ENCODE data around the gene RAB18. TPM values are rescaled to one million over a fixed set of nuclear protein-coding genes. Genes with fewer than 3 reads are reported as not detected.
"Not testable (repeated sequence)": the region's sequence is repeated elsewhere in the genome, so short reads cannot be mapped to it uniquely, and the experiment has no call there.

The RAB18 gene
- total and polyA plus RNA-seq, 8 donors: 7.5 to 57.7 (median 42.1) TPM

GRCh38 chr10:27461312-27461711, 42.8 kb upstream of the RAB18 start:
- Histone ChIP-seq H3K9me3 (no peaks in the 10 kb centered on the region), H3K27ac (no peak overlapping the region), H3K36me3 (no peaks in the 10 kb centered on the region), H3K4me1 (no peaks in the 10 kb centered on the region), H3K4me3 (no peak overlapping the region), H3K27me3 (no peaks in the 10 kb centered on the region)
- DNase-seq: no peak
- 92 to 100% methylated on average over 1 of the region's 1 CpG for WGBS, 2 donors
- no peak for ATAC-seq
- intact Hi-C loops (cut with DNase I): no loop called here
- no peak for TF ChIP-seq CTCF (IDR thresholded peaks at IDR 0.05)
- FAIRE-seq: no peak

GRCh38 chr10:27463961-27464360, 40.1 kb upstream of the RAB18 start:
- FAIRE-seq: no peak
- intact Hi-C loops (cut with DNase I): no loop called here
- Histone ChIP-seq H3K27me3 (no peaks in the 10 kb centered on the region), H3K36me3 (no peaks in the 10 kb centered on the region), H3K4me1 (no peaks in the 10 kb centered on the region), H3K9me3 (no peaks in the 10 kb centered on the region), H3K4me3 (no peak overlapping the region), H3K27ac (no peak overlapping the region)
- no peak for TF ChIP-seq CTCF (IDR thresholded peaks at IDR 0.05)
- WGBS, 2 donors: 43 to 71% methylated on average over 2 of the region's 2 CpGs
- no peak for ATAC-seq
- DNase-seq: no peak

- TF ChIP-seq CTCF (IDR thresholded peaks at IDR 0.05): no peak
- Histone ChIP-seq H3K27ac (no peak overlapping the region), H3K36me3 (no peaks in the 10 kb centered on the region), H3K4me3 (no peak overlapping the region), H3K4me1 (no peaks in the 10 kb centered on the region), H3K9me3 (no peaks in the 10 kb centered on the region), H3K27me3 (no peaks in the 10 kb centered on the region)
- DNase-seq: no peak
- intact Hi-C loops (cut with DNase I): no loop called here
- no peak for FAIRE-seq
- no peak for ATAC-seq
- WGBS, 2 donors: 59 to 72% methylated on average over 3 of the region's 3 CpGs
Observed at GRCh38 chr10:27464993-27465392, 39.1 kb upstream of the RAB18 start.

GRCh38 chr10:27465596-27465995, 38.5 kb upstream of the RAB18 start:
- intact Hi-C loops (cut with DNase I); DNase-seq; ATAC-seq; H3K4me3 ChIP-seq; H3K4me1 ChIP-seq; FAIRE-seq; H3K36me3 ChIP-seq; H3K27ac ChIP-seq; H3K9me3 ChIP-seq; H3K27me3 ChIP-seq: not testable (repeated sequence)
- 57 to 72% methylated on average over 8 to 9 of the region's 9 CpGs for WGBS, 2 donors

GRCh38 chr10:27470885-27471284, 33.2 kb upstream of the RAB18 start:
- no peak for TF ChIP-seq CTCF (IDR thresholded peaks at IDR 0.05)
- H3K27ac ChIP-seq: no peak overlapping the region
- intact Hi-C loops (cut with DNase I): no loop called here
- H3K4me3 ChIP-seq: no peak overlapping the region
- DNase-seq (no peak), ATAC-seq (no peak), FAIRE-seq (no peak)
- no peaks in the 10 kb centered on the region for H3K4me1 ChIP-seq
- no peaks in the 10 kb centered on the region for H3K27me3 ChIP-seq
- H3K36me3 ChIP-seq: no peaks in the 10 kb centered on the region
- no peaks in the 10 kb centered on the region for H3K9me3 ChIP-seq
- WGBS, 2 donors: 36 to 54% methylated on average over 5 of the region's 5 CpGs

GRCh38 chr10:27474741-27475140, 29.4 kb upstream of the RAB18 start:
- Histone ChIP-seq H3K36me3 (no peaks in the 10 kb centered on the region), H3K9me3 (no peaks in the 10 kb centered on the region), H3K27me3 (no peaks in the 10 kb centered on the region), H3K27ac (no peak overlapping the region), H3K4me1 (no peaks in the 10 kb centered on the region), H3K4me3 (no peak overlapping the region)
- DNase-seq: no peak
- no peak for FAIRE-seq
- no peak for TF ChIP-seq CTCF (IDR thresholded peaks at IDR 0.05)
- 71 to 73% methylated on average over 4 of the region's 4 CpGs for WGBS, 2 donors
- intact Hi-C loops (cut with DNase I): no loop called here
- no peak for ATAC-seq
